ENCODE data around the gene CYP2U1.

GRCh38 chr4:107994894-107995293 lies 63.5 kb downstream of the CYP2U1 start:
- TF ChIP-seq CTCF (IDR thresholded peaks at IDR 0.05) (no peak), POLR2AphosphoS5 (IDR thresholded peaks at IDR 0.05) (no peak)
